ENCODE measurements around the gene INSYN2B. TPM values are rescaled to one million over a fixed set of nuclear protein-coding genes. Genes with fewer than 3 reads are reported as not detected.

The INSYN2B gene
- total RNA-seq, 2 experiments from 2014 or later = not detected

DNA sequence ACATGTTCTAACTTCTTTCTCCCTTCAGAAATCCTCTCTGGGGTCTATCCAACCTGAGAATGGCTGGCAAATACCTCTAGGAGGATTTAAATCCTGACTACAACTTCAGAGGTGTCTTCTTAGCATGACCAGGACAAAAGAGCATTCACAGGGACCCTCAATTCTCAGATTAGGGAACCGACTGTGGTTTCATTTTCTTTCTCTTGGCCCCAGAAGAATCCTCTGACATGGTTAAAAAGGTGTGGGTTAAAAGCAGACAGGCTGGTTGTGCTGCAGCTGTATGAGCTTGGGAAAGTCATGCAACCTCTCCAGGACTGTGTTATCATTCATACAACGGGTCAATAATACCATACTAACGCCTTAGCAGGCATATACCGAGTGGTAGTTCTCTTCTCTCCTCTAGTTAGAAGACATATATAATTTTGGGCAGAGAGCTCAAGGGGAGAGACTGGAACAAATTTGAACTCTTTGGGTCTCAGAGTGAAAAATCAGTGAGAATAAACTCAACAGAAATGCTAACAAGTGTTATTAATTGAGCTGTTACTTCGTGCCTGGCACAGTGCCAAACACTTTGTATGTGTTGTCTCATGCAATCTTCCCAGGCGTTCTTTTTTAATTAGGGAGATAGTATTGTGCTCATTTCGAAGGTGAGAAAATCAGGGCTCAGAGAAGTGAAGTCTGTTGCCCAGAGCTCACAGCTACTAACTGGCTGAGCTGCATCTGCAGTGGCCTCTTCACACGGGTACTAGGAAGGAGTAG lies 35.2 kb downstream of the INSYN2B start:
- H3K9me3 Mint-ChIP-seq (ENCODE audit: insufficient read depth) = no peaks in the 10 kb centered on the region
- DNase-seq (no peak), ATAC-seq (no peak)
- H3K27ac Mint-ChIP-seq = peak overlapping the region; percentile 0
- ChIA-PET POLR2A (interaction anchor here (0.5 kb wide), 1 partner anchor 10 kb away, joined by 3 read pairs; no protein-coding TSS in a partner anchor), CTCF (no interaction called here)
- H3K36me3 Mint-ChIP-seq (ENCODE audit: low read depth) = peaks cover 14% of the 10 kb centered on the region
- no peak overlapping the region for H3K4me3 Mint-ChIP-seq
- H3K27me3 Mint-ChIP-seq (ENCODE audit: low read depth) = no peaks in the 10 kb centered on the region
- peaks cover 8% of the 10 kb centered on the region for H3K4me1 Mint-ChIP-seq (ENCODE audit: low read depth)

DNA sequence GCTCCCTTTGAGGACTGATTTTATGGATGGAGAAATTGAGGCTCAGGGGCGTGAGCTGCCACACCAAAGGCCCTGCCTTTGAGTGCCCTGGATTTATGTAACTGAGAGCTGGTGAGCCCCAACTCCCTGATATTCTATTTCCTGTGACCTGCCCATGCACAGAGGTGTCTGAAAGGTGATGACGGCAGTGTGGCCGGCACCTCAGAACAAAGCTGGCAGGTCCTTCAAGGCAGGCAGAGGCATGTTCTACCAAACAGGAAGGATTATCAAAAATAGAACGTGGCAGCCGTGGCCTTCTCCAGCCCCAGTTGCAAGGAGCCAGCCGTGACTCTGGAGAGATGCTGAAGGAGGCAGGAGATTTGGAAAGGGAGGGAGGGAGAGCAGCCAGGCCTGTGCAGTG lies 36.2 kb downstream of the INSYN2B start:
- ATAC-seq = no peak

DNA sequence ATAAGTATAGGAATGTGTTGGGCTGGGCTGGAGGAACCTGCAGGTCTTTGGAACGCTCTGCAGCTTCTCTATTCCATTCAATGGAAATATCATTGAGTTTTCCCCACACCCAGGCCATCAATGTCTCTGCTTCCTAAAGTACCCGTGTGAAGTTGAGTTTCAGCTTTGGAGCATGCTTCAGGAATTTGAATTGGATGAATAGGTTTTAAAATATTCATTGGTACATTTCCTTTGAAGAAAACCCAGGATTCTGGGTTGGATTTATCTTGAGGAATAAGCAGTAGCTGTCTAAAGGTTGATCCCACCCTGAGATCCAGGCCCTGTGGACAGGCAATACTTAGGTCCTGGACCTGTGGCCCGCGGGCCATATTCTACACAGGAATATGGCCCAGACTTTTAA lies 37.3 kb downstream of the INSYN2B start:
- H3K4me1 Mint-ChIP-seq (ENCODE audit: low read depth) = peaks cover 8% of the 10 kb centered on the region
- H3K9me3 Mint-ChIP-seq (ENCODE audit: insufficient read depth) = no peaks in the 10 kb centered on the region
- H3K27me3 Mint-ChIP-seq (ENCODE audit: low read depth) = no peaks in the 10 kb centered on the region
- CTCF ChIA-PET = no interaction called here
- no peak overlapping the region for H3K4me3 Mint-ChIP-seq
- no peak for DNase-seq
- no peak overlapping the region for H3K27ac Mint-ChIP-seq
- no peak for ATAC-seq
- POLR2A ChIA-PET = no interaction called here
- peaks cover 7% of the 10 kb centered on the region for H3K36me3 Mint-ChIP-seq (ENCODE audit: low read depth)

More for the DNA sequence above, 36.2 kb downstream of the INSYN2B start:
- H3K4me1 Mint-ChIP-seq (ENCODE audit: low read depth) = peaks cover 8% of the 10 kb centered on the region
- POLR2A ChIA-PET = no interaction called here
- H3K27me3 Mint-ChIP-seq (ENCODE audit: low read depth) = no peaks in the 10 kb centered on the region
- CTCF ChIA-PET = no interaction called here
- no peaks in the 10 kb centered on the region for H3K9me3 Mint-ChIP-seq (ENCODE audit: insufficient read depth)
- no peak overlapping the region for H3K27ac Mint-ChIP-seq
- no peak for DNase-seq
- peaks cover 10% of the 10 kb centered on the region for H3K36me3 Mint-ChIP-seq (ENCODE audit: low read depth)
- H3K4me3 Mint-ChIP-seq = no peak overlapping the region

DNA sequence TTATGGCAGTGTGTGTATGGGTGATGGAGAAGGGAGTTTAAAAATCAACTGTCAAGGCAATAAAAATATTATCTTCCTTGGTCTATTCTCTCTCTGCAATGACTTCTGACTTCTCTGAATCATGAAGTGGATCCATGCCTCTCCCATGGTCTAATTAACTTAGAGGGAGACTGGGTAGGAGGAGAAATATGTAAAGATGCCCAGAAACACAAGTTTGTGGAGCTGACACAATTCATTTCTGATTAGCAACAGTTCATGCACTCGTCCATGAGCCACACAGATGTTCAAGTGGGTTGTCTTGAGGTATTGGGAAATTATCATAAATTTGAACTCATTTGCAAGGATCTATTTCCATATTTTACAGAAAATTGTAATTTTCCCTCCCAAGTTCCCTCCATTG lies 38.1 kb downstream of the INSYN2B start:
- Mint-ChIP-seq H3K4me3 (no peak overlapping the region), H3K36me3 (ENCODE audit: low read depth) (peaks cover 7% of the 10 kb centered on the region), H3K9me3 (ENCODE audit: insufficient read depth) (no peaks in the 10 kb centered on the region), H3K27me3 (ENCODE audit: low read depth) (no peaks in the 10 kb centered on the region), H3K4me1 (ENCODE audit: low read depth) (peaks cover 8% of the 10 kb centered on the region), H3K27ac (no peak overlapping the region)
- no peak for DNase-seq
- ChIA-PET POLR2A (no interaction called here), CTCF (no interaction called here)
- no peak for ATAC-seq

DNA sequence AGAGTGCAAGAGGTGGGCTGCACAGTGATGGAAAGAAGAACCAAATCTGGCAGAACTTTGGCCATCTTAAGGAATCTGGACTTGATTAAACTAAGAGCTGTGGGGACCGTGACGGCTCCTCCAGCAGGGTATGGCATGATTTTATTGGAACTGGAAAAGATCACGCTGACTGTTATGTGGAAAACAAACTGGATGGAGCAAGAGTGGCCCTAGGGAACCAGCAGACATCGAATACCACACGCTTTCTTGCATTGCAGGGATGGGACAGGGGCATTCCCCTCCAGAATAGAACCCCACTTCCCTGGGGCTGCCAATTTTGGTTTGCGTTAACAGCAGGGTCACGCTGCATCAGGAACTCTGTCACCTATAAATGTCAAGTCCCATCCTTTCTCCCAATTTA lies 38.8 kb downstream of the INSYN2B start:
- CTCF ChIA-PET = no interaction called here
- POLR2A ChIA-PET = no interaction called here
- ATAC-seq (no peak), DNase-seq (no peak)
- Mint-ChIP-seq H3K4me3 (no peak overlapping the region), H3K27ac (no peak overlapping the region), H3K9me3 (ENCODE audit: insufficient read depth) (no peaks in the 10 kb centered on the region), H3K36me3 (ENCODE audit: low read depth) (peaks cover 5% of the 10 kb centered on the region), H3K27me3 (ENCODE audit: low read depth) (no peaks in the 10 kb centered on the region), H3K4me1 (ENCODE audit: low read depth) (peaks cover 9% of the 10 kb centered on the region)

DNA sequence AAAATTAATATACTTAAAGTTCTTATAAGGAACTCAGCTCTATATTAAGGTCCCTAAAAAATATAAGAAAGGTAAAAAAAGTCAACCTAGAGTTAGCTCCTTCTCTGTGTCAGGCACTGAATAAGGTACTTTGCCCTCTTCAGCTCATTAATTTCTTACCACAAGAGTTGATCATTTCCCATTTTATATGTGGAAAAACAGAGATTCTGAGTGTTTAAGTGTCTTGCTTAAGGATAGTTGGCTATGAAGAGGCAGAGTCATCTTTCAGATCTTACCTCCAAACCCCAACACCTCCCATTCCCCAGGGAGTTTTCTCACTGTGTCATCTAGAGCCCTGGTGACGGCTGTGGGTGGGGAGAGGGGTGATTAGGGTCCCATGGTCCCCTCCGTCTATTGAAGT lies 40.6 kb downstream of the INSYN2B start:
- H3K27me3 Mint-ChIP-seq (ENCODE audit: low read depth) = no peaks in the 10 kb centered on the region
- peaks cover 19% of the 10 kb centered on the region for H3K36me3 Mint-ChIP-seq (ENCODE audit: low read depth)
- ATAC-seq (no peak), DNase-seq (no peak)
- ChIA-PET POLR2A (no interaction called here), CTCF (no interaction called here)
- H3K4me1 Mint-ChIP-seq (ENCODE audit: low read depth) = peaks cover 20% of the 10 kb centered on the region
- no peaks in the 10 kb centered on the region for H3K9me3 Mint-ChIP-seq (ENCODE audit: insufficient read depth)
- no peak overlapping the region for H3K27ac Mint-ChIP-seq
- no peak overlapping the region for H3K4me3 Mint-ChIP-seq

DNA sequence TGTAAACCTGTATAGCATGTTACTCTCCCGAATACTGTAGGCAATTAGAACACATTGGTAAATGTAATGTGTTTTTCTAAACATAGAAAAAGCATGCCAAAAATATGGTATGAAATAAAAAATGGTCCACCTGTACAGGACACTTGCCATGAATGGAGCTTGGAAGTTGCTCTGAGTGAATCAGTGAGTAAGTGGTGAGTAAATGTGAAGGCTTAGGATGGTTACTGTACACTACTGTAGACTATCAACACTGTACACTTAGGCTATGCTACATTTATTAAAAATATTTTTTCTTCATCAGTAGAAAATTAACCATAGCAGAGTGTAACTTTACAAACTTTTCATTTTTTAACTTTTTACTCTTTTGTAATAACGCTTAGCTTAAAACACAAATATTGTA lies 41.9 kb downstream of the INSYN2B start:
- Mint-ChIP-seq H3K4me3 (no peak overlapping the region), H3K27ac (no peak overlapping the region), H3K27me3 (ENCODE audit: low read depth) (no peaks in the 10 kb centered on the region), H3K36me3 (ENCODE audit: low read depth) (peaks cover 23% of the 10 kb centered on the region), H3K9me3 (ENCODE audit: insufficient read depth) (no peaks in the 10 kb centered on the region), H3K4me1 (ENCODE audit: low read depth) (peaks cover 21% of the 10 kb centered on the region)
- ChIA-PET POLR2A (no interaction called here), CTCF (no interaction called here)
- no peak for DNase-seq
- ATAC-seq = no peak

DNA sequence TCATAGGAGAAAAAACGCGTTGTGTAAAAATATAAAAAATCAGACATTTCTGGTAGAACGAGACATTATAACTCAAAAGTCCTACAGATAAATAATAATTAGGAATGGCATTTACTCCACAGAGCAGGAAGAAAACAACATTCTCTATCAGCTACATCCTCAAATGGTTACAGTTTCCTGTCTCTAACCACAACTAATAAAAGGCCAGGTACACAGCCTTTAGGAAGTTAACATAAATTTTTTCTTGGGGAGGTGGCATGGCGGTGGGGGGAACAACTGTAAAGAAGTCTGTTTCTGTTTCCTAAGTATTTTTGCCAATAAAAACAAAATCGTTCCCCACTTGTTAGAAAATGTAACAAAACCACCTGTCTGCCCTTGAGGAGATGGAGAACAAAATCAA lies 44.5 kb downstream of the INSYN2B start:
- Mint-ChIP-seq H3K27ac (peak overlapping the region; percentile 39), H3K9me3 (ENCODE audit: insufficient read depth) (no peaks in the 10 kb centered on the region), H3K27me3 (ENCODE audit: low read depth) (no peaks in the 10 kb centered on the region), H3K4me1 (ENCODE audit: low read depth) (peaks cover 21% of the 10 kb centered on the region), H3K4me3 (no peak overlapping the region), H3K36me3 (ENCODE audit: low read depth) (peaks cover 24% of the 10 kb centered on the region)
- DNase-seq (no peak), ATAC-seq (no peak)
- POLR2A ChIA-PET = interaction anchor here (0.7 kb wide), 1 partner anchor 9 kb away, joined by 3 read pairs; no protein-coding TSS in a partner anchor
- CTCF ChIA-PET = no interaction called here

DNA sequence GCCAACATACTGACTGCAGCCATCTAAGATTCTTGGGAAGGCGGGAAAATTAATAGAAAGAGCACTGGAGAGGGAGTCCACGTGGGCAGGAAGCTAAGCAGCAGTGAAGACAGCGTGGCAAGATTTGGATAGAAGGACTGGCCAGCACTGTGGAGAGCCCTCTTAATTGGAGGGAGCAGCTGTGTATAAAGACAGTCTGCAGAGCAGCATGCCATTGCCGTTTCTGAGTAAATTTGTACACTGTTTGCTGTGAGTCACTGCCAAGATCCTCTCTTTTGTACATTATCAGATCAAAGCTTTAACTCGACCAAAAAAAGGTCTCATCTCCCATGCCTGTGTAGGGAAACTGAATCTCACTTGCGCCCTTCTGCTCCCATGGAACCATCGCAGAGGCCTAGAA lies 45.3 kb downstream of the INSYN2B start:
- no peak for DNase-seq
- no peaks in the 10 kb centered on the region for H3K27me3 Mint-ChIP-seq (ENCODE audit: low read depth)
- POLR2A ChIA-PET = interaction anchor here (0.7 kb wide), 1 partner anchor 10 kb away, joined by 3 read pairs; no protein-coding TSS in a partner anchor
- no peak for ATAC-seq
- peak overlapping the region; percentile 20 for H3K27ac Mint-ChIP-seq
- H3K4me1 Mint-ChIP-seq (ENCODE audit: low read depth) = peaks cover 21% of the 10 kb centered on the region
- H3K4me3 Mint-ChIP-seq = no peak overlapping the region
- peaks cover 24% of the 10 kb centered on the region for H3K36me3 Mint-ChIP-seq (ENCODE audit: low read depth)
- no peaks in the 10 kb centered on the region for H3K9me3 Mint-ChIP-seq (ENCODE audit: insufficient read depth)
- CTCF ChIA-PET = no interaction called here

DNA sequence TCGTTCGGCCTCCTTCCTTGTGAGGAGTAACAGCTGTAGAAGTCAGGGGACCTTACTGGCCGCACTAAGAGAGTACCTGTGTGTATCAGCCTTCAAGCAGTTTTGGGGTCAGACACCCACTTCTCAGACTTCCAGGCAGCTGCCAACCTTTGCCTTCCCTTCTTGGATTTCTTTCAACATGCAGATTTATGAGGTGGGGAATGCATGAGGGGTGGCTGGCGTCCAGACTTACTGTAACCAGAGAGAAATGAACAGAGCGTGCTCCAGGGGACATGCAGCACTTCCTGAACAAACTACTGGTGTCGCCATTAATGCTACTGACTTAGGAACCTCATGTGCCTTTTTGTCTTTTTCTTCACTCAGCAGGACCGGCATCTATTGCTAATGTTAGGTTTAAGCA lies 46.7 kb downstream of the INSYN2B start:
- peaks cover 24% of the 10 kb centered on the region for H3K36me3 Mint-ChIP-seq (ENCODE audit: low read depth)
- no peaks in the 10 kb centered on the region for H3K9me3 Mint-ChIP-seq (ENCODE audit: insufficient read depth)
- H3K27me3 Mint-ChIP-seq (ENCODE audit: low read depth) = no peaks in the 10 kb centered on the region
- peaks cover 21% of the 10 kb centered on the region for H3K4me1 Mint-ChIP-seq (ENCODE audit: low read depth)
- no peak for DNase-seq
- no peak overlapping the region for H3K27ac Mint-ChIP-seq
- ChIA-PET CTCF (no interaction called here), POLR2A (interaction anchor here (1.4 kb wide), 1 partner anchor 9 kb away, joined by 3 read pairs; no protein-coding TSS in a partner anchor)
- ATAC-seq = no peak
- no peak overlapping the region for H3K4me3 Mint-ChIP-seq

DNA sequence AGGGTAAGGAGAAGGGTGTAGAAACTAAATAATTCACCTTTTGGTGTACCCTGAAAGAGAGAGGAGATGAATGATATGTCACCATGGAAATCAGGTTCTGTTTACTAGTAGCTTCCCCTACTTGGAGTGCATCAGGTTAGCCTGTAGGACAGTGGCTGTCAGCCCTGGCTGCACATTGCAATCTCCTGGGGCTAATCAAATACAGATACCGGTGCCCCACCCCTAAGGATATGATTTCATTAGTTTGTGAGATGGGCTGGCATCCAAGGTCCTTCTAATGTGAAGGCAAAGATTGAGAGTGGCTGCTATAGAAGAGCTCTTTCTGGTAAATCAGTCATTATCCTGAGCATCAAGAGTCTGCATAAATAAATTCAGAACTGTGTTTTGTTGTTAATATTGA lies 47.2 kb downstream of the INSYN2B start:
- Mint-ChIP-seq H3K36me3 (ENCODE audit: low read depth) (peaks cover 28% of the 10 kb centered on the region), H3K4me1 (ENCODE audit: low read depth) (peaks cover 21% of the 10 kb centered on the region), H3K9me3 (ENCODE audit: insufficient read depth) (no peaks in the 10 kb centered on the region), H3K4me3 (no peak overlapping the region), H3K27ac (no peak overlapping the region), H3K27me3 (ENCODE audit: low read depth) (no peaks in the 10 kb centered on the region)
- ChIA-PET CTCF (no interaction called here), POLR2A (interaction anchor here (0.6 to 1.4 kb wide), 2 partner anchors 9 to 104 kb away, joined by 3 read pairs; no protein-coding TSS in a partner anchor)
- no peak for DNase-seq
- ATAC-seq = no peak

DNA sequence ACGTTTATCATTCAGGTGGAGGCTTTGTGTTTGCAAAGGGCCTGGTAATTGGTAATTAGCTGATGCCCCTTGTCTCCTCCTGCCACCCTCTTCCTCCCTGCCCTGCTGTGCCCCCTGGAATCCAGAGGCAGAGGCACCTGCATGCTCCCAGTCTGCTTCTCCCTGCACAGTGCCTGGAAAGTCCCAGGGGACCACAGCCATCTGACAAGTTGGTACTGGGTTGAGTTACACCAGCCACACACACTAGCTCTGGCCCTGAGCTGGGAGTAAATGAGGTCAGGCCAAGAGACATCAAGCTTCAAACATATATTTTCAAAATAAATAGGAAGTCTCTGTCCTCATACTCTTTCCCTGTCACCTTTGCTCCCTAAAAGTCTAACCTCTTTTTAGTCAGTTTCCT lies 56.3 kb downstream of the INSYN2B start:
- peaks cover 28% of the 10 kb centered on the region for H3K36me3 Mint-ChIP-seq (ENCODE audit: low read depth)
- H3K4me1 Mint-ChIP-seq (ENCODE audit: low read depth) = no peaks in the 10 kb centered on the region
- ChIA-PET CTCF (no interaction called here), POLR2A (interaction anchor here (1.5 kb wide), 1 partner anchor 9 kb away, joined by 3 read pairs; no protein-coding TSS in a partner anchor)
- H3K27me3 Mint-ChIP-seq (ENCODE audit: low read depth) = no peaks in the 10 kb centered on the region
- DNase-seq = no peak
- H3K4me3 Mint-ChIP-seq = no peak overlapping the region
- H3K27ac Mint-ChIP-seq = no peak overlapping the region
- no peaks in the 10 kb centered on the region for H3K9me3 Mint-ChIP-seq (ENCODE audit: insufficient read depth)
- no peak for ATAC-seq

DNA sequence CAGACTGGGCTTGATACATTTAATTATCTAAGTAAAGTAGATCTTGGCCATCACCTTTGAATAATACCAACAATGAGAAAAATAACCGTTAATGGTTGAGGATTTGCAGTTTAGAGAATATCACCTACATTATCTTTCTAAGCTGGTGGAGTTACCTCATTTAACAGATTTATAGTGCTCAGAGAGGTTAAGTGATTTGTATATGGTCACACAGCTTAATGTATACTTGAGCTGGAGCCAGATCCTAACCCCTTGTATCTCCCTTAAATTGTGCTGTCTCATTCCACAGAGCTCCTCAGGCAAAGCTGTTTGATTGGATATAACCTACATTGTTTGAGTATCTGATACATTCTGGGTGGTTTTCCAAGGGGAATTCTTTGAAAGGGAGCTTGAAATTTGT lies 57.8 kb downstream of the INSYN2B start:
- ChIA-PET CTCF (no interaction called here), POLR2A (no interaction called here)
- Mint-ChIP-seq H3K27me3 (ENCODE audit: low read depth) (no peaks in the 10 kb centered on the region), H3K27ac (no peak overlapping the region), H3K9me3 (ENCODE audit: insufficient read depth) (no peaks in the 10 kb centered on the region), H3K4me1 (ENCODE audit: low read depth) (no peaks in the 10 kb centered on the region), H3K36me3 (ENCODE audit: low read depth) (peaks cover 22% of the 10 kb centered on the region), H3K4me3 (no peak overlapping the region)
- DNase-seq = no peak
- ATAC-seq = no peak
